Natural killer cell (primary cell): ENCODE measurements around the gene EVL. TPM values are rescaled to one million over a fixed set of nuclear protein-coding genes. Genes with fewer than 3 reads are reported as not detected.

Source experiments
- ATAC-seq, 3 donors: fragments of 150-1000 bp in 2 of 3; fragments of 200-7000 bp in 1 of 3; cut with Tn5 transposase; 1 replicate in 1 of 3; 2 replicates in 2 of 3; pipeline ENCODE4 v1.10.0; 2021; ENCODE audit warnings: mild to moderate bottlenecking in 2 of 3, moderate library complexity in 2 of 3
- DNase-seq, 2 donors: peaks; one replicate each; pipeline versions ENCODE4 v3.0.0 to v3.0.0-alpha.2; 2013 to 2021; ENCODE audit warnings: mixed read lengths in 1 of 2
- H3K27ac ChIP-seq: one replicate; pipeline ENCODE4 v1.5.1; 2013; ENCODE audit warnings: mild to moderate bottlenecking, low read length
- H3K27me3 ChIP-seq: one replicate; pipeline ENCODE4 v1.6.1; 2013; ENCODE audit warnings: low read length; ENCODE audit not compliant: control insufficient read depth, insufficient read depth
- H3K36me3 ChIP-seq: one replicate; pipeline ENCODE4 v1.6.1; 2013; ENCODE audit warnings: low read length; ENCODE audit not compliant: control insufficient read depth, insufficient read depth
- H3K4me1 ChIP-seq: one replicate; pipeline ENCODE4 v1.6.1; 2013; ENCODE audit warnings: low read length; ENCODE audit not compliant: control insufficient read depth, insufficient read depth
- H3K4me3 ChIP-seq: one replicate; pipeline ENCODE4 v1.5.1; 2013; ENCODE audit warnings: low read length
- H3K9me3 ChIP-seq: one replicate; pipeline ENCODE4 v1.6.1; 2013; ENCODE audit warnings: low read length; ENCODE audit not compliant: control insufficient read depth, insufficient read depth
- H3K27ac Mint-ChIP-seq, 2 donors: one replicate each; pipeline ENCODE4 v1.8.0; 2022; ENCODE audit warnings: mild to moderate bottlenecking in 2 of 2, mixed read lengths in 2 of 2, moderate library complexity in 1 of 2
- H3K27me3 Mint-ChIP-seq, 2 donors: one replicate each; pipeline ENCODE4 v1.8.0; 2022; ENCODE audit warnings: low read depth in 2 of 2, mixed read lengths in 2 of 2
- H3K36me3 Mint-ChIP-seq: one replicate; pipeline ENCODE4 v1.8.0; 2022; ENCODE audit warnings: mixed read lengths
- H3K4me1 Mint-ChIP-seq, 2 donors: one replicate each; pipeline ENCODE4 v1.8.0; 2022; ENCODE audit warnings: mixed read lengths in 2 of 2
- H3K4me3 Mint-ChIP-seq: one replicate; pipeline ENCODE4 v1.8.0; 2022; ENCODE audit warnings: mild to moderate bottlenecking, moderate library complexity, mixed read lengths
- H3K9me3 Mint-ChIP-seq, 2 donors: one replicate each; pipeline ENCODE4 v1.8.0; 2022; ENCODE audit warnings: mixed read lengths in 2 of 2
- WGBS: methylation state at CpG from one replicate; pipeline ENCODE4 v1.1.7; 2013; ENCODE audit warnings: missing lambda C conversion rate; ENCODE audit not compliant: insufficient coverage; 5-methylcytosine and 5-hydroxymethylcytosine counted together
- intact Hi-C: fragments of 100-400 bp; cut with micrococcal nuclease; formaldehyde crosslinking; loops from one replicate; pipeline ENCODE4 v1.14.2; 2022
- total RNA-seq, 4 donors: library from RNA; stranded (reverse); fragments of 120-200 nt in 1 of 4; gene quantifications; one replicate each; pipeline versions ENCODE4 v1.2.3 to v1.2.4, GENCODE V29; 2013 to 2022
- TF ChIP-seq, protein P1 (sequence below): fragments of 200-600 bp; IDR thresholded peaks from one replicate; pipeline ENCODE4 v1.8.0; 2022; ENCODE audit warnings: antibody characterized with exemption

EVL gene
- total RNA-seq, 3 donors from 2014 or later (not counting 1 experiment from before 2014, with no cell fraction given) = 882 to 1,108 (median 986) TPM

DNA sequence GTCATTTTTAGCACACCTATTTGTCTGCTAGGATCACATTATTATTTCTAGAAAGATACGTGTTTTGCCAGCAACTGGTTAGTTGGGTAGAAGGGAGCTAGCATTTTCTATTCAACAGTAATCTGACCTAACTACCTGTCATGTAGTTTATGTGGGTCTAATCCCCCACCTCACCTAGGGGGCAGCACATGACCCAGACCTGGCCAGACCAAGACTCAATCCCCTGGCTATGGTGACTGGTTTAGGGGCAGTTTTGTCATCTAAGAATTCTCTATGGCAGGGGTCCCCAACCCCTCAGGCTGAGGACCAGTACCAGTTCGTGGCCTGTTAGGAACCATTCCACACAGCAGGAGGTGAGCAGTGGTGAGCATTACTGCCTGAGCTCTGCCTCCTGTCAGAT, 29.5 kb upstream of the EVL start:
- WGBS = 77% methylated on average over 1 of the region's 2 CpGs
- Mint-ChIP-seq H3K27ac (no peak overlapping the region), H3K9me3 (no peaks in the 10 kb centered on the region), H3K36me3 (no peaks in the 10 kb centered on the region), H3K27me3 (no peaks in the 10 kb centered on the region), H3K4me3 (no peak overlapping the region), H3K4me1 (peaks cover 5 to 9% of the 10 kb centered on the region in 2 donors)
- H3K4me1 ChIP-seq = no peaks in the 10 kb centered on the region
- H3K27me3 ChIP-seq = no peaks in the 10 kb centered on the region
- no peak overlapping the region for H3K4me3 ChIP-seq
- intact Hi-C loops = no loop called here
- no peaks in the 10 kb centered on the region for H3K36me3 ChIP-seq
- ATAC-seq (no peak), DNase-seq (no peak)
- TF ChIP-seq, protein P1, sequence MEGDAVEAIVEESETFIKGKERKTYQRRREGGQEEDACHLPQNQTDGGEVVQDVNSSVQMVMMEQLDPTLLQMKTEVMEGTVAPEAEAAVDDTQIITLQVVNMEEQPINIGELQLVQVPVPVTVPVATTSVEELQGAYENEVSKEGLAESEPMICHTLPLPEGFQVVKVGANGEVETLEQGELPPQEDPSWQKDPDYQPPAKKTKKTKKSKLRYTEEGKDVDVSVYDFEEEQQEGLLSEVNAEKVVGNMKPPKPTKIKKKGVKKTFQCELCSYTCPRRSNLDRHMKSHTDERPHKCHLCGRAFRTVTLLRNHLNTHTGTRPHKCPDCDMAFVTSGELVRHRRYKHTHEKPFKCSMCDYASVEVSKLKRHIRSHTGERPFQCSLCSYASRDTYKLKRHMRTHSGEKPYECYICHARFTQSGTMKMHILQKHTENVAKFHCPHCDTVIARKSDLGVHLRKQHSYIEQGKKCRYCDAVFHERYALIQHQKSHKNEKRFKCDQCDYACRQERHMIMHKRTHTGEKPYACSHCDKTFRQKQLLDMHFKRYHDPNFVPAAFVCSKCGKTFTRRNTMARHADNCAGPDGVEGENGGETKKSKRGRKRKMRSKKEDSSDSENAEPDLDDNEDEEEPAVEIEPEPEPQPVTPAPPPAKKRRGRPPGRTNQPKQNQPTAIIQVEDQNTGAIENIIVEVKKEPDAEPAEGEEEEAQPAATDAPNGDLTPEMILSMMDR = no peak
- no peak overlapping the region for H3K27ac ChIP-seq
- H3K9me3 ChIP-seq = no peaks in the 10 kb centered on the region

DNA sequence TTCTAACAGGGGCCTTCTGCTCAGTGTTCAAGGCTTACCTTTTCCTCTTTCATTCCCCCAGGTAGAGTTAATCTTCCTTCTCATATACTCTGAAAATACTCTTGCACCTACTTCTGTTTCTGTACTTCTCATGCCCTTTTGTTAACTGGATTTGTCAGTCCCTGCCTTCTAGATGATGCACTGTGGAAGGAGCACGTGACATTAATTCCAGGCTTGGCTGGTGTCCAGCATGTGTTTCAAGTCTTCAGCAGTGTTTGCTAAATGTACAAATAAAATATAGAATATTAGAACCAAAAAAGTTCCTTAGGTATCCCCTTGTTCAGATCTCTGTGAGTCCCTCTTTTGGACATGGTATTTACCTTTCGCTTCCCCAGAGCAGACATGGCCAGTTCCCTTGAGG, 27.9 kb upstream of the EVL start:
- H3K4me1 ChIP-seq = no peaks in the 10 kb centered on the region
- WGBS = 100% methylated on average over 2 of the region's 2 CpGs
- no peaks in the 10 kb centered on the region for H3K36me3 ChIP-seq
- H3K27ac ChIP-seq = no peak overlapping the region
- H3K27me3 Mint-ChIP-seq = no peaks in the 10 kb centered on the region
- no peak overlapping the region for H3K4me3 Mint-ChIP-seq
- DNase-seq = no peak
- no peak overlapping the region for H3K4me3 ChIP-seq
- H3K27me3 ChIP-seq = no peaks in the 10 kb centered on the region
- ATAC-seq = no peak
- TF ChIP-seq, protein P1 = no peak
- H3K4me1 Mint-ChIP-seq = peaks cover 11 to 13% of the 10 kb centered on the region in 2 donors
- no peak overlapping the region for H3K27ac Mint-ChIP-seq
- no peaks in the 10 kb centered on the region for H3K9me3 Mint-ChIP-seq
- no peaks in the 10 kb centered on the region for H3K36me3 Mint-ChIP-seq
- H3K9me3 ChIP-seq = no peaks in the 10 kb centered on the region
- intact Hi-C loops = no loop called here

DNA sequence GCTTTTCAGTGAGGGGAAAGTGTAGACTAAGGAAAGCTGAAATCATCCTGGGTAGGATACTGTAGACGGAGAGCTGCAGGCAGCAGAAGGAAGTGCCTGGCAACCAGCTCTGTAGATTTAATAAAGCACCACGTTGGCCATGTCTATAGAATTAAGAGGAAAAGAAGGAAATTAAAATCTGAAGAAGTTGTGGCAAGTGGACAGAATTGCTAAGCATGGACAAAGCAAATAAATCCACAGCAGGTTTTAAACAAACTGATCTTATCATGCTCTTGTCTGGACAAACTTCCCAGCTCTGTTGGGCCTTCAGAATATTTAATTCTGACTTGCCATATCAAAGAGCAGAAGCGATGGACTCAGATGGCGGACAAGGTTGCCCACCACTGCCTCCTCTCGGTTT, 27.2 kb upstream of the EVL start:
- H3K27ac ChIP-seq = no peak overlapping the region
- intact Hi-C loops = no loop called here
- H3K4me1 Mint-ChIP-seq = peaks cover 11 to 13% of the 10 kb centered on the region in 2 donors

DNA sequence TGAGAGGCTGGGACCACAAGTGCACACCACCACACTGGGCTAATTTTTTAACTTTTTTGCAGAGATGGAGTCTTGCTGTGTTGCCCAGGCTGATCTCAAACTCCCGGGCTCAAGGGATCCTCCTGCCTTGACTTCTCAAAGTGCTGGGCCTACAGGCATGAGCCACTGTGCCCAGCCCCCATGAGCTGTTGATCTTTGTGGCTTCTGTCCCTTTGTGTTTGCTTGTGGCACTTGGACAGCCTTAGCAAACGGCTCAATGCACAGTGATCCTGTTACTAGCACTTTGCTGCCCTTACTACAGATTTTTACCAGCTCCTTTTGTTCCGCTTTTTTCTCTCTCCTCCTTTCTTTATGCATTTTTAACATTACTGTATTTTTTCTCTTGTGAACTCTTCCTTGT, 25.3 kb upstream of the EVL start:
- Mint-ChIP-seq H3K9me3 (no peaks in the 10 kb centered on the region), H3K27ac (no peak overlapping the region), H3K4me1 (peaks cover 11 to 13% of the 10 kb centered on the region in 2 donors), H3K4me3 (no peak overlapping the region), H3K36me3 (no peaks in the 10 kb centered on the region), H3K27me3 (no peaks in the 10 kb centered on the region)
- no peaks in the 10 kb centered on the region for H3K27me3 ChIP-seq
- H3K36me3 ChIP-seq = no peaks in the 10 kb centered on the region
- DNase-seq (no peak), ATAC-seq (no peak)
- intact Hi-C loops = no loop called here
- H3K4me1 ChIP-seq = no peaks in the 10 kb centered on the region
- no peaks in the 10 kb centered on the region for H3K9me3 ChIP-seq
- no peak overlapping the region for H3K4me3 ChIP-seq
- no peak overlapping the region for H3K27ac ChIP-seq
- 83% methylated on average over 3 of the region's 3 CpGs for WGBS
- TF ChIP-seq, protein P1 = no peak

More for the DNA sequence above, 27.2 kb upstream of the EVL start:
- Mint-ChIP-seq H3K4me3 (no peak overlapping the region), H3K9me3 (no peaks in the 10 kb centered on the region), H3K27ac (no peak overlapping the region), H3K27me3 (no peaks in the 10 kb centered on the region), H3K36me3 (no peaks in the 10 kb centered on the region)
- no peaks in the 10 kb centered on the region for H3K36me3 ChIP-seq
- H3K4me3 ChIP-seq = no peak overlapping the region
- TF ChIP-seq, protein P1 = no peak
- no peak for ATAC-seq
- no peaks in the 10 kb centered on the region for H3K4me1 ChIP-seq
- no peaks in the 10 kb centered on the region for H3K27me3 ChIP-seq
- no peak for DNase-seq
- WGBS = 82% methylated on average over 5 of the region's 5 CpGs
- H3K9me3 ChIP-seq = no peaks in the 10 kb centered on the region
